Brain microvascular endothelial cell (primary cell): Measurements from ENCODE around the gene S100G.

Experiments
- DNase-seq: peaks from one replicate; pipeline ENCODE4 v3.0.0-alpha.2; 2020
- H3K27ac ChIP-seq: fragments of 250-450 bp; sonication (Bioruptor Pico); 2 replicates; pipeline ENCODE4 v1.5.1; 2020; ENCODE audit warnings: mild to moderate bottlenecking, moderate library complexity
- H3K27me3 ChIP-seq: fragments of 250-450 bp; sonication (Bioruptor Pico); replicated peaks from 2 replicates; pipeline ENCODE4 v1.5.1; 2020; ENCODE audit warnings: mild to moderate bottlenecking
- H3K36me3 ChIP-seq: fragments of 250-450 bp; sonication (Bioruptor Pico); replicated peaks from 2 replicates; pipeline ENCODE4 v1.5.1; 2020; ENCODE audit warnings: mild to moderate bottlenecking
- H3K4me3 ChIP-seq: 2 replicates; pipeline ENCODE4 v1.5.1; 2011; ENCODE audit warnings: low read depth, mild to moderate bottlenecking, control low read depth, low read length, moderate library complexity
- in situ Hi-C: cut with HindIII; loops from 2 replicates; pipeline ENCODE4 v1.10.0; 2017; ENCODE audit warnings: low sequenced_read_pairs, low pct_ligation_motif_present
- TF ChIP-seq, protein P1 (sequence below): IDR thresholded peaks from 2 replicates; pipeline ENCODE4 v1.5.1; 2011; ENCODE audit warnings: low read depth, mild to moderate bottlenecking, moderate library complexity, low read length, control low read depth, inconsistent platforms; ENCODE audit errors: missing control alignments

Gene S100G

DNA sequence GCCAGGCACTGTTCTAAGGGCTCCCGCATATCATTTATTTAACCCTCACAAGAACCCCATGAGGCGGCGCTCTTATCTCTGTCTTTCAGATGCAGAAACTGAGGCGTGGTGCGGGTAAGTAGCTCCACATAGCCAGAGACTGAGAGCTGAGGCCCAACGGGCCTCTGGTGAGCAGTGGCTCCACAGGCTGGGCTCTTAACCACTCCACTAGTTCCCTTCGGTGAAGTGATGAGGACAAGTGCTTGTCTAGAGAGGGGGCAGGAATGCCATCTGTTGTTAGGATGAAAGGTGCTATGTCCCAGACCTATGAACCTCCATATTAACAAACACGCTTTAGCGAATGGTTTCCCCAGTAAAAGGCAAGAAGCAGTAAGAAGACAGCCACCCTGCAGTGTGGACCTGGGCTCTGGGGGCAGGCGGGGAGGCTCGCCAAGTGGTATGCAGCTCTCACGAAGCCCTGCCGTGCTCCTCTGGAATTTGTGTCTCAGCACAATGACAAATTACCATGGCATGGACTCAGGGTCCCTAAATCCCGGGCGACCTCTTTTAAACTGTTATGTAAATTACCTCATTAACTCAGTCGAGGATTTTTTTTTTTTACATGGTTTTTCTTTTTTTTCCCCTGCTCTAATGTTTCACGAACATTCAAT lies 20.9 kb upstream of the S100G start:
- in situ Hi-C loops: no loop called here
- no peaks in the 10 kb centered on the region for H3K27me3 ChIP-seq
- H3K4me3 ChIP-seq: no peak overlapping the region
- no peaks in the 10 kb centered on the region for H3K36me3 ChIP-seq
- TF ChIP-seq, protein P1, sequence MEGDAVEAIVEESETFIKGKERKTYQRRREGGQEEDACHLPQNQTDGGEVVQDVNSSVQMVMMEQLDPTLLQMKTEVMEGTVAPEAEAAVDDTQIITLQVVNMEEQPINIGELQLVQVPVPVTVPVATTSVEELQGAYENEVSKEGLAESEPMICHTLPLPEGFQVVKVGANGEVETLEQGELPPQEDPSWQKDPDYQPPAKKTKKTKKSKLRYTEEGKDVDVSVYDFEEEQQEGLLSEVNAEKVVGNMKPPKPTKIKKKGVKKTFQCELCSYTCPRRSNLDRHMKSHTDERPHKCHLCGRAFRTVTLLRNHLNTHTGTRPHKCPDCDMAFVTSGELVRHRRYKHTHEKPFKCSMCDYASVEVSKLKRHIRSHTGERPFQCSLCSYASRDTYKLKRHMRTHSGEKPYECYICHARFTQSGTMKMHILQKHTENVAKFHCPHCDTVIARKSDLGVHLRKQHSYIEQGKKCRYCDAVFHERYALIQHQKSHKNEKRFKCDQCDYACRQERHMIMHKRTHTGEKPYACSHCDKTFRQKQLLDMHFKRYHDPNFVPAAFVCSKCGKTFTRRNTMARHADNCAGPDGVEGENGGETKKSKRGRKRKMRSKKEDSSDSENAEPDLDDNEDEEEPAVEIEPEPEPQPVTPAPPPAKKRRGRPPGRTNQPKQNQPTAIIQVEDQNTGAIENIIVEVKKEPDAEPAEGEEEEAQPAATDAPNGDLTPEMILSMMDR: no peak
- DNase-seq: peak; percentile 13
- H3K27ac ChIP-seq: peak overlapping the region; percentile 39

- no peaks in the 10 kb centered on the region for H3K27me3 ChIP-seq
- H3K27ac ChIP-seq: no peak overlapping the region
- TF ChIP-seq, protein P1: no peak
- no peak overlapping the region for H3K4me3 ChIP-seq
- in situ Hi-C loops: no loop called here
- no peaks in the 10 kb centered on the region for H3K36me3 ChIP-seq
- no peak for DNase-seq
Observed at GRCh38 chrX:16629909-16630308, 20.0 kb upstream of the S100G start.

DNA sequence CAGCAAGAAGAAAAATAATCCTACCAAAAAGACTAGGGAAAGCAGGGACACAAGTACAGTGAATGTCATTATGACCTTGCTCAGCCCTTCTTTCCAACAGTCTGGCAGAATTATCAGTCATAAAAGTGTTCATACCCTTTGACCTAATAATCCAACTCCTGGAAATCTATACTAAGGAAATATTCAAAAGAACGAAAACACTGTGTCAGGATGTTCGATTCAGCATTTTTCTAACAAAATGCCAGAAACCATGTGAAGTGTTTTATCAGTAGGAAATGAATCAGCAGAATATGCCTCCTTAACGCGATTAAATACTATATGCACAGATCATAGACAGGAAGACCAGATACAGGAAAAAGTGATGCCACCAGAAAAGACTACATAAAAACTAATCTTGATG lies 16.2 kb upstream of the S100G start:
- Histone ChIP-seq H3K27me3 (no peaks in the 10 kb centered on the region), H3K4me3 (no peak overlapping the region), H3K36me3 (no peaks in the 10 kb centered on the region), H3K27ac (peak overlapping the region; percentile 68)
- no peak for DNase-seq
- TF ChIP-seq, protein P1: no peak
- in situ Hi-C loops: no loop called here

GRCh38 chrX:16635040-16635439 lies 14.9 kb upstream of the S100G start:
- Histone ChIP-seq H3K4me3 (no peak overlapping the region), H3K27ac (no peak overlapping the region), H3K27me3 (no peaks in the 10 kb centered on the region), H3K36me3 (no peaks in the 10 kb centered on the region)
- TF ChIP-seq, protein P1: no peak
- DNase-seq: no peak
- in situ Hi-C loops: no loop called here

DNA sequence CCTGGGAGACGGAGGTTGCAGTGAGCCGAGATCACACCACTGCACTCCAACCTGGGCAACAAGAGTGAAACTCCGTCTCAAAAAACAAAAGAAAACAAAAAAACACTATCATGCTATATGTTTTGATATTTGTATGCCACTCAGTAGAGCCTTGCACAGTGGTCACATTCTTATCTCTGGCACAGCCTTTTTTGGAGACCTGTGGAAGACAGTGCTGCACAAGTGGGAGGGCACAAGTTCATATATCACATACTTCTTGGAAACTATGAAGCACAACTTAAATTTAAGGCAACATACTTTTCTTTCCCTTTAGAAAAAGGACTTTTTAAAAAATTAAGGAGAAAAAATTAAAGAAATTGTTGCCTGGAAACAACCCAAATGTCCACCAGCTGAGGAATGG lies 14.4 kb upstream of the S100G start:
- no peak overlapping the region for H3K4me3 ChIP-seq
- in situ Hi-C loops: no loop called here
- H3K27me3 ChIP-seq: no peaks in the 10 kb centered on the region
- H3K36me3 ChIP-seq: no peaks in the 10 kb centered on the region
- no peak for DNase-seq
- TF ChIP-seq, protein P1: no peak
- no peak overlapping the region for H3K27ac ChIP-seq

DNA sequence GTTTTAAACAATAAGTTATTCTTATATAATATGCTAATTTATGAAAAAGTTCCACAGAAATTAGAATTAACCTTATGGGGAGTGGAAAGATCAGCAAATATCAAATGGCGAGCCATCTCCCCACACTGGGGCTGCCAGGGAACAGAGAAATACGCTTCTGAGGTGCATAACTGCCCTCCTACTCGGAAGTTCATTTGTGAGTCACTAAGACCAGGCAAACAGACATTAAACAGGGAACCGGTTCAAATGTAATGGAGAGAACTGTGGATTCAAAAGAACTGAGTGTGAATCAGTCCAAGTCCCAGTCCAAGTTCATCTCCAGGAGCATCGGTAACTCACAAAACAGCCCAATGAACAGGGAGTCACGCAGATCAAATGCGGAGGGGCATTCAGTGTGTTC lies 11.4 kb upstream of the S100G start:
- Histone ChIP-seq H3K4me3 (no peak overlapping the region), H3K27me3 (no peaks in the 10 kb centered on the region), H3K27ac (no peak overlapping the region), H3K36me3 (no peaks in the 10 kb centered on the region)
- in situ Hi-C loops: no loop called here
- DNase-seq: no peak
- TF ChIP-seq, protein P1: no peak
